ENCODE measurements around the gene HEPACAM.

Gene HEPACAM

GRCh38 chr11:124934862-124935547 is 842 bp downstream of the HEPACAM start:
- Histone ChIP-seq H3K36me3 (ENCODE audit: insufficient read depth, low read length) (no peaks in the 10 kb centered on the region), H3K9ac (ENCODE audit: low read depth, low read length) (no peak overlapping the region), H3K9me3 (ENCODE audit: control insufficient read depth, insufficient read depth, low read length) (no peaks in the 10 kb centered on the region), H3K4me1 (ENCODE audit: insufficient read depth, low read length) (peaks cover 4% of the 10 kb centered on the region; the same call in 1 of the 2 replicates)

GRCh38 chr11:124930799-124931198 is 5.0 kb downstream of the HEPACAM start:
- H3K9ac ChIP-seq (ENCODE audit: low read depth, low read length), result no peak overlapping the region
- H3K36me3 ChIP-seq (ENCODE audit: insufficient read depth, low read length), result no peaks in the 10 kb centered on the region
- peaks cover 4% of the 10 kb centered on the region; the same call in 1 of the 2 replicates for H3K4me1 ChIP-seq (ENCODE audit: insufficient read depth, low read length)
- no peaks in the 10 kb centered on the region for H3K9me3 ChIP-seq (ENCODE audit: control insufficient read depth, insufficient read depth, low read length)

GRCh38 chr11:124928942-124929665 is 6.7 kb downstream of the HEPACAM start:
- no peaks in the 10 kb centered on the region for H3K4me1 ChIP-seq (ENCODE audit: insufficient read depth, low read length)
- no peaks in the 10 kb centered on the region for H3K36me3 ChIP-seq (ENCODE audit: insufficient read depth, low read length)
- H3K9me3 ChIP-seq (ENCODE audit: control insufficient read depth, insufficient read depth, low read length), result no peaks in the 10 kb centered on the region
- no peak overlapping the region for H3K9ac ChIP-seq (ENCODE audit: low read depth, low read length)

GRCh38 chr11:124923296-124923695 is 12.6 kb downstream of the HEPACAM start:
- no peaks in the 10 kb centered on the region; the same call in 1 of the 2 replicates for H3K4me1 ChIP-seq (ENCODE audit: insufficient read depth, low read length)
- no peak overlapping the region for H3K9ac ChIP-seq (ENCODE audit: low read depth, low read length)
- H3K9me3 ChIP-seq (ENCODE audit: control insufficient read depth, insufficient read depth, low read length), result no peaks in the 10 kb centered on the region
- H3K36me3 ChIP-seq (ENCODE audit: insufficient read depth, low read length), result no peaks in the 10 kb centered on the region

- Histone ChIP-seq H3K4me1 (ENCODE audit: insufficient read depth, low read length) (no peaks in the 10 kb centered on the region; the same call in 1 of the 2 replicates), H3K9ac (ENCODE audit: low read depth, low read length) (no peak overlapping the region), H3K36me3 (ENCODE audit: insufficient read depth, low read length) (no peaks in the 10 kb centered on the region), H3K9me3 (ENCODE audit: control insufficient read depth, insufficient read depth, low read length) (no peaks in the 10 kb centered on the region)
These were observed 13.0 kb downstream of the HEPACAM start for GRCh38 chr11:124922831-124923230.

GRCh38 chr11:124920870-124921609 is 14.8 kb downstream of the HEPACAM start:
- Histone ChIP-seq H3K36me3 (ENCODE audit: insufficient read depth, low read length) (no peaks in the 10 kb centered on the region), H3K4me1 (ENCODE audit: insufficient read depth, low read length) (no peaks in the 10 kb centered on the region; the same call in 1 of the 2 replicates), H3K9ac (ENCODE audit: low read depth, low read length) (peak overlapping the region; percentile 61), H3K9me3 (ENCODE audit: control insufficient read depth, insufficient read depth, low read length) (no peaks in the 10 kb centered on the region)

- Histone ChIP-seq H3K4me1 (ENCODE audit: insufficient read depth, low read length) (no peaks in the 10 kb centered on the region; the same call in 1 of the 2 replicates), H3K9ac (ENCODE audit: low read depth, low read length) (peak overlapping the region; percentile 61; the same call in 1 of the 2 replicates), H3K36me3 (ENCODE audit: insufficient read depth, low read length) (no peaks in the 10 kb centered on the region), H3K9me3 (ENCODE audit: control insufficient read depth, insufficient read depth, low read length) (no peaks in the 10 kb centered on the region)
These were observed 15.5 kb downstream of the HEPACAM start for GRCh38 chr11:124920356-124920755.

- H3K36me3 ChIP-seq (ENCODE audit: insufficient read depth, low read length), result no peaks in the 10 kb centered on the region
- no peaks in the 10 kb centered on the region for H3K9me3 ChIP-seq (ENCODE audit: control insufficient read depth, insufficient read depth, low read length)
- no peak overlapping the region for H3K9ac ChIP-seq (ENCODE audit: low read depth, low read length)
These were observed 15.9 kb downstream of the HEPACAM start for GRCh38 chr11:124919898-124920297.

GRCh38 chr11:124918950-124919349 is 16.9 kb downstream of the HEPACAM start, which contains the start of gene HEPN1:
Gene HEPN1 (plus strand): TSS chr11:124919250.
- H3K9me3 ChIP-seq (ENCODE audit: control insufficient read depth, insufficient read depth, low read length), result no peaks in the 10 kb centered on the region
- no peak within 1 kb of the TSS for H3K9ac ChIP-seq (ENCODE audit: low read depth, low read length)
- no peaks in the 10 kb centered on the region; the same call in 1 of the 2 replicates for H3K4me1 ChIP-seq (ENCODE audit: insufficient read depth, low read length)
- H3K36me3 ChIP-seq (ENCODE audit: insufficient read depth, low read length), result no peaks in the 10 kb centered on the region

More at GRCh38 chr11:124919898-124920297, 15.9 kb downstream of the HEPACAM start:
- H3K4me1 ChIP-seq (ENCODE audit: insufficient read depth, low read length), result no peaks in the 10 kb centered on the region; the same call in 1 of the 2 replicates

- Histone ChIP-seq H3K4me1 (ENCODE audit: insufficient read depth, low read length) (no peaks in the 10 kb centered on the region; the same call in 1 of the 2 replicates), H3K9me3 (ENCODE audit: control insufficient read depth, insufficient read depth, low read length) (no peaks in the 10 kb centered on the region), H3K36me3 (ENCODE audit: insufficient read depth, low read length) (no peaks in the 10 kb centered on the region), H3K9ac (ENCODE audit: low read depth, low read length) (no peak overlapping the region)
These were observed 18.7 kb downstream of the HEPACAM start for GRCh38 chr11:124917115-124917637.

GRCh38 chr11:124916370-124916710 is 19.5 kb downstream of the HEPACAM start:
- Histone ChIP-seq H3K4me1 (ENCODE audit: insufficient read depth, low read length) (no peaks in the 10 kb centered on the region; the same call in 1 of the 2 replicates), H3K36me3 (ENCODE audit: insufficient read depth, low read length) (no peaks in the 10 kb centered on the region), H3K9ac (ENCODE audit: low read depth, low read length) (no peak overlapping the region), H3K9me3 (ENCODE audit: control insufficient read depth, insufficient read depth, low read length) (no peaks in the 10 kb centered on the region)

- no peaks in the 10 kb centered on the region for H3K36me3 ChIP-seq (ENCODE audit: insufficient read depth, low read length)
- H3K4me1 ChIP-seq (ENCODE audit: insufficient read depth, low read length), result no peaks in the 10 kb centered on the region; the same call in 1 of the 2 replicates
- no peaks in the 10 kb centered on the region for H3K9me3 ChIP-seq (ENCODE audit: control insufficient read depth, insufficient read depth, low read length)
- no peak overlapping the region for H3K9ac ChIP-seq (ENCODE audit: low read depth, low read length)
These were observed 20.1 kb downstream of the HEPACAM start for GRCh38 chr11:124915541-124916369.

GRCh38 chr11:124902616-124903015 is 33.2 kb downstream of the HEPACAM start:
- no peak overlapping the region for H3K9ac ChIP-seq (ENCODE audit: low read depth, low read length)
- H3K36me3 ChIP-seq (ENCODE audit: insufficient read depth, low read length), result no peaks in the 10 kb centered on the region
- peaks cover 24% of the 10 kb centered on the region for H3K4me1 ChIP-seq (ENCODE audit: insufficient read depth, low read length)
- no peaks in the 10 kb centered on the region for H3K9me3 ChIP-seq (ENCODE audit: control insufficient read depth, insufficient read depth, low read length)
